ENCODE data around the gene DDA1. TPM values are rescaled to one million over a fixed set of nuclear protein-coding genes. Genes with fewer than 3 reads are reported as not detected.

The DDA1 gene
- total and polyA plus RNA-seq, 10 of the 15 experiments (the other 5 are each of a cell fraction or from before 2014, with no cell fraction given): 0.76 to 71.0 (median 39.4) TPM

DNA sequence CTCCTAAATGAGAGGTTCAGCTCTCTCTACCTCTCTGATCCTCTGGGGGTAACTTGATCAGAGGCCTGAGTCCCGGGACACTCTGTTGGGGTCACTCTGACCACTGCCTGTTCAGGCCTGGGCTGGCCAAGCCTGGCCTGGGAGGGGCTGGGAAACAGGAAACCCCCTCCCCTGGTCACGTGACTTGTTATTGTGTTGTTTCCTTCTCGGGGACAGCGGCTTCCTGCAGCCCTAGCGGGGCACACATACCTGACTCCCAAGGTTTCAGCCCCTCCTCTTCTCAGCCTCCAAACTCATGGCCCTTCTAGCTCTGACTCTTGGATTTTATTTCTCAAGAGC is 44.8 kb upstream of the DDA1 start, which contains the start of gene USHBP1 (continued):
- TF ChIP-seq, protein P1, sequence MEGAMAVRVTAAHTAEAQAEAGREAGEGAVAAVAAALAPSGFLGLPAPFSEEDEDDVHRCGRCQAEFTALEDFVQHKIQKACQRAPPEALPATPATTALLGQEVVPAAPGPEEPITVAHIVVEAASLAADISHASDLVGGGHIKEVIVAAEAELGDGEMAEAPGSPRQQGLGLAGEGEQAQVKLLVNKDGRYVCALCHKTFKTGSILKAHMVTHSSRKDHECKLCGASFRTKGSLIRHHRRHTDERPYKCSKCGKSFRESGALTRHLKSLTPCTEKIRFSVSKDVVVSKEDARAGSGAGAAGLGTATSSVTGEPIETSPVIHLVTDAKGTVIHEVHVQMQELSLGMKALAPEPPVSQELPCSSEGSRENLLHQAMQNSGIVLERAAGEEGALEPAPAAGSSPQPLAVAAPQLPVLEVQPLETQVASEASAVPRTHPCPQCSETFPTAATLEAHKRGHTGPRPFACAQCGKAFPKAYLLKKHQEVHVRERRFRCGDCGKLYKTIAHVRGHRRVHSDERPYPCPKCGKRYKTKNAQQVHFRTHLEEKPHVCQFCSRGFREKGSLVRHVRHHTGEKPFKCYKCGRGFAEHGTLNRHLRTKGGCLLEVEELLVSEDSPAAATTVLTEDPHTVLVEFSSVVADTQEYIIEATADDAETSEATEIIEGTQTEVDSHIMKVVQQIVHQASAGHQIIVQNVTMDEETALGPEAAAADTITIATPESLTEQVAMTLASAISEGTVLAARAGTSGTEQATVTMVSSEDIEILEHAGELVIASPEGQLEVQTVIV (IDR thresholded peaks at IDR 0.05; ENCODE audit: borderline replicate concordance, partially characterized antibody): no peak

DNA sequence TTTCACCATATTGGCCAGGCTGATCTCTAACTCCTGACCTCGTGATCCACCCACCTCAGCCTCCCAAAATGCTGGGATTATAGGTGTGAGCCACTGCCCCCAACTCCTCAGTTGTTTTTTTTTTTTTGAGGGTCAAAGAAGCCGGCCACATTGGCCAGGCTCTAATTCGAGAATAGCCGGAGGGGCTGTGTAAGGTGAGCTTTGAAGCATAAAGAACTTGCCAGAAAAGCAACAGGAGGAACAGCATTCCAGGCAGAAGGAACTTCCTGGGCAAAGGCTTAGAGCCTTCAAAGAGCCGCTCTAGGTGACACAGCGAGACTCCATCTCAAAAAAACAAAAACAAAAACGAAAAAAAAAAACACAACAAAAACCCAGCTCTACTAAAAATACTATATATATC is 43.3 kb upstream of the DDA1 start:
- FAIRE-seq (no peak), ATAC-seq (no peak), DNase-seq (ENCODE audit: low read depth, low spot score) (no peak)
- POLR2A ChIA-PET: interaction anchor here (0.7 to 1.1 kb wide), 5 partner anchors 10 to 189 kb away, joined by 3 to 4 read pairs (median 3); no protein-coding TSS in a partner anchor
- peak overlapping the region; percentile 81 for H3K27ac ChIP-seq (ENCODE audit: control insufficient read depth, insufficient read depth)
- SMC1A ChIA-PET (ENCODE audit: uncharacterized antibody, unreplicated experiment): interaction anchor here (0.6 to 5.0 kb wide), 8 partner anchors 16 to 346 kb away, joined by 3 to 43 read pairs (median 6); partner anchors contain the start of genes ANKLE1 and USE1
- no peak overlapping the region for H3K4me2 ChIP-seq (ENCODE audit: control insufficient read depth, insufficient read depth)
- peak overlapping the region; percentile 66 for H3K9ac ChIP-seq (ENCODE audit: control insufficient read depth, insufficient read depth, low read length)
- no TSS peak for BruUV-seq (replicated peaks)
- no peaks in the 10 kb centered on the region for H4K20me1 ChIP-seq (ENCODE audit: control insufficient read depth, insufficient read depth)
- peaks cover 0 to 2% of the 10 kb centered on the region in 2 experiments; a peak in 1 of 4 replicates for H3K36me3 ChIP-seq (ENCODE audit: control insufficient read depth in 2 of 2, insufficient read depth in 2 of 2, low read length in 1 of 2)
- H3K4me1 ChIP-seq (ENCODE audit: control insufficient read depth, insufficient read depth, low read length): peaks cover 12% of the 10 kb centered on the region
- H3K79me2 ChIP-seq (ENCODE audit: control insufficient read depth, insufficient read depth, low read length): peaks cover 13% of the 10 kb centered on the region
- in situ Hi-C loops (cut with MboI) (no loop called here), intact Hi-C loops (cut with micrococcal nuclease; ENCODE audit: unreplicated experiment) (loop anchor here (2.0 to 10.0 kb wide), 2 partner anchors 17 to 491 kb away; no protein-coding TSS in a partner anchor)
- H2AFZ ChIP-seq (ENCODE audit: control insufficient read depth, low read depth, low read length): no peak overlapping the region; the same call in 1 of the 2 replicates
- CTCF ChIA-PET: interaction anchor here (0.5 to 10.5 kb wide), 7 partner anchors 8 to 191 kb away, joined by 3 to 120 read pairs (median 4); partner anchors contain the start of genes ANKLE1, DDA1, HAUS8 and MYO9B
- RAD21 ChIA-PET (ENCODE audit: unreplicated experiment): interaction anchor here (1.2 to 1.8 kb wide), 9 partner anchors 11 to 200 kb away, joined by 3 to 22 read pairs (median 5); partner anchors contain the start of gene ANKLE1
- no peak overlapping the region for H3K4me3 ChIP-seq
- WGBS (ENCODE audit: insufficient coverage, insufficient replicate concordance, low lambda C conversion rate, missing lambda C conversion rate): 17% methylated on average over 7 of the region's 7 CpGs
- H3K9me3 ChIP-seq (replicated peaks; ENCODE audit: control insufficient read depth, insufficient read depth, low read length): no peaks in the 10 kb centered on the region
- no peaks in the 10 kb centered on the region for H3K27me3 ChIP-seq (replicated peaks in 1 of 2; ENCODE audit: control insufficient read depth in 2 of 2, insufficient read depth in 2 of 2, low read length in 1 of 2)
- TF ChIP-seq NFYA (IDR thresholded peaks at IDR 0.05; ENCODE audit: borderline replicate concordance, low read depth, low read length) (no peak), EZH2 (IDR thresholded peaks at IDR 0.05; ENCODE audit: borderline replicate concordance, control insufficient read depth, low read depth, low read length) (no peak), KAT2A (conservative IDR thresholded peaks at IDR 0.05; ENCODE audit: control insufficient read depth, low read depth, low read length) (no peak), MTA3 (IDR thresholded peaks at IDR 0.05; ENCODE audit: borderline replicate concordance, low read length) (no peak), IRF4 (IDR thresholded peaks at IDR 0.05; ENCODE audit: low read depth, low read length) (no peak), ZZZ3 (IDR thresholded peaks at IDR 0.05; ENCODE audit: control insufficient read depth, insufficient read length, low read depth) (no peak), ZBED1 (IDR thresholded peaks at IDR 0.05; ENCODE audit: borderline replicate concordance) (no peak), NBN (IDR thresholded peaks at IDR 0.05) (no peak), JUND (IDR thresholded peaks at IDR 0.05; ENCODE audit: low read depth, low read length) (no peak), KDM1A (IDR thresholded peaks at IDR 0.05; ENCODE audit: borderline replicate concordance) (no peak)
- TF ChIP-seq, protein P2, sequence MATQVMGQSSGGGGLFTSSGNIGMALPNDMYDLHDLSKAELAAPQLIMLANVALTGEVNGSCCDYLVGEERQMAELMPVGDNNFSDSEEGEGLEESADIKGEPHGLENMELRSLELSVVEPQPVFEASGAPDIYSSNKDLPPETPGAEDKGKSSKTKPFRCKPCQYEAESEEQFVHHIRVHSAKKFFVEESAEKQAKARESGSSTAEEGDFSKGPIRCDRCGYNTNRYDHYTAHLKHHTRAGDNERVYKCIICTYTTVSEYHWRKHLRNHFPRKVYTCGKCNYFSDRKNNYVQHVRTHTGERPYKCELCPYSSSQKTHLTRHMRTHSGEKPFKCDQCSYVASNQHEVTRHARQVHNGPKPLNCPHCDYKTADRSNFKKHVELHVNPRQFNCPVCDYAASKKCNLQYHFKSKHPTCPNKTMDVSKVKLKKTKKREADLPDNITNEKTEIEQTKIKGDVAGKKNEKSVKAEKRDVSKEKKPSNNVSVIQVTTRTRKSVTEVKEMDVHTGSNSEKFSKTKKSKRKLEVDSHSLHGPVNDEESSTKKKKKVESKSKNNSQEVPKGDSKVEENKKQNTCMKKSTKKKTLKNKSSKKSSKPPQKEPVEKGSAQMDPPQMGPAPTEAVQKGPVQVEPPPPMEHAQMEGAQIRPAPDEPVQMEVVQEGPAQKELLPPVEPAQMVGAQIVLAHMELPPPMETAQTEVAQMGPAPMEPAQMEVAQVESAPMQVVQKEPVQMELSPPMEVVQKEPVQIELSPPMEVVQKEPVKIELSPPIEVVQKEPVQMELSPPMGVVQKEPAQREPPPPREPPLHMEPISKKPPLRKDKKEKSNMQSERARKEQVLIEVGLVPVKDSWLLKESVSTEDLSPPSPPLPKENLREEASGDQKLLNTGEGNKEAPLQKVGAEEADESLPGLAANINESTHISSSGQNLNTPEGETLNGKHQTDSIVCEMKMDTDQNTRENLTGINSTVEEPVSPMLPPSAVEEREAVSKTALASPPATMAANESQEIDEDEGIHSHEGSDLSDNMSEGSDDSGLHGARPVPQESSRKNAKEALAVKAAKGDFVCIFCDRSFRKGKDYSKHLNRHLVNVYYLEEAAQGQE (IDR thresholded peaks at IDR 0.05; ENCODE audit: low read depth, low read length): no peak
- TF ChIP-seq, protein P3, sequence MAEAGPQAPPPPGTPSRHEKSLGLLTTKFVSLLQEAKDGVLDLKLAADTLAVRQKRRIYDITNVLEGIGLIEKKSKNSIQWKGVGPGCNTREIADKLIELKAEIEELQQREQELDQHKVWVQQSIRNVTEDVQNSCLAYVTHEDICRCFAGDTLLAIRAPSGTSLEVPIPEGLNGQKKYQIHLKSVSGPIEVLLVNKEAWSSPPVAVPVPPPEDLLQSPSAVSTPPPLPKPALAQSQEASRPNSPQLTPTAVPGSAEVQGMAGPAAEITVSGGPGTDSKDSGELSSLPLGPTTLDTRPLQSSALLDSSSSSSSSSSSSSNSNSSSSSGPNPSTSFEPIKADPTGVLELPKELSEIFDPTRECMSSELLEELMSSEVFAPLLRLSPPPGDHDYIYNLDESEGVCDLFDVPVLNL (IDR thresholded peaks at IDR 0.05; ENCODE audit: low read depth, low read length): no peak
- TF ChIP-seq, protein P4, sequence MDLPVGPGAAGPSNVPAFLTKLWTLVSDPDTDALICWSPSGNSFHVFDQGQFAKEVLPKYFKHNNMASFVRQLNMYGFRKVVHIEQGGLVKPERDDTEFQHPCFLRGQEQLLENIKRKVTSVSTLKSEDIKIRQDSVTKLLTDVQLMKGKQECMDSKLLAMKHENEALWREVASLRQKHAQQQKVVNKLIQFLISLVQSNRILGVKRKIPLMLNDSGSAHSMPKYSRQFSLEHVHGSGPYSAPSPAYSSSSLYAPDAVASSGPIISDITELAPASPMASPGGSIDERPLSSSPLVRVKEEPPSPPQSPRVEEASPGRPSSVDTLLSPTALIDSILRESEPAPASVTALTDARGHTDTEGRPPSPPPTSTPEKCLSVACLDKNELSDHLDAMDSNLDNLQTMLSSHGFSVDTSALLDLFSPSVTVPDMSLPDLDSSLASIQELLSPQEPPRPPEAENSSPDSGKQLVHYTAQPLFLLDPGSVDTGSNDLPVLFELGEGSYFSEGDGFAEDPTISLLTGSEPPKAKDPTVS (IDR thresholded peaks at IDR 0.05; ENCODE audit: low read depth, low read length): no peak

All from GM12878 (cell line).